KMS-11 (cell line): Measurements from ENCODE around the gene HDAC7.

Source experiments
- H2AFZ ChIP-seq: fragments of 200-600 bp; sonication (generic); 2 replicates; pipeline ENCODE4 v1.6.1; 2016; ENCODE audit warnings: antibody characterized with exemption, mixed run types, low read depth
- H3K27ac ChIP-seq: fragments of 200-600 bp; sonication (generic); 2 replicates; pipeline ENCODE4 v1.6.1; 2016; ENCODE audit warnings: mild to moderate bottlenecking, mixed run types
- H3K27me3 ChIP-seq: fragments of 200-600 bp; sonication (generic); 2 replicates; pipeline ENCODE4 v1.6.1; 2017; ENCODE audit warnings: mild to moderate bottlenecking, low read depth, mixed run types, moderate library complexity; ENCODE audit not compliant: insufficient read depth
- H3K36me3 ChIP-seq: fragments of 200-600 bp; sonication (generic); 2 replicates; pipeline ENCODE4 v1.6.1; 2017; ENCODE audit warnings: mild to moderate bottlenecking, mixed run types; ENCODE audit not compliant: insufficient read depth
- H3K4me1 ChIP-seq: fragments of 200-600 bp; sonication (generic); 2 replicates; pipeline ENCODE4 v1.6.1; 2016; ENCODE audit warnings: mild to moderate bottlenecking, low read depth, mixed run types; ENCODE audit not compliant: poor library complexity, severe bottlenecking
- H3K4me2 ChIP-seq: fragments of 200-600 bp; sonication (generic); 2 replicates; pipeline ENCODE4 v1.7.0; 2016; ENCODE audit warnings: mild to moderate bottlenecking, mixed run types
- H3K4me3 ChIP-seq: fragments of 200-600 bp; sonication (generic); IDR thresholded peaks from 2 replicates; pipeline ENCODE4 v1.6.1; 2017; ENCODE audit warnings: low read depth, low read length, mixed read lengths; ENCODE audit not compliant: insufficient read depth
- H3K79me2 ChIP-seq: fragments of 200-600 bp; sonication (generic); 2 replicates; pipeline ENCODE4 v1.6.1; 2016; ENCODE audit warnings: low read depth, mixed run types; ENCODE audit not compliant: insufficient read depth
- H3K9ac ChIP-seq: fragments of 200-600 bp; sonication (generic); 2 replicates; pipeline ENCODE4 v1.6.1; 2016; ENCODE audit warnings: mild to moderate bottlenecking, mixed run types
- H4K20me1 ChIP-seq: fragments of 200-600 bp; sonication (generic); 2 replicates; pipeline ENCODE4 v1.6.1; 2016; ENCODE audit warnings: mild to moderate bottlenecking, mixed run types; ENCODE audit not compliant: insufficient read depth
- TF ChIP-seq, protein P1 (sequence below): fragments of 200-600 bp; sonication (generic); conservative IDR thresholded peaks from 2 replicates; pipeline ENCODE4 v1.6.1; 2017; ENCODE audit warnings: low read depth, mild to moderate bottlenecking, antibody characterized with exemption, low read length, moderate library complexity, mixed read lengths

HDAC7 gene

DNA sequence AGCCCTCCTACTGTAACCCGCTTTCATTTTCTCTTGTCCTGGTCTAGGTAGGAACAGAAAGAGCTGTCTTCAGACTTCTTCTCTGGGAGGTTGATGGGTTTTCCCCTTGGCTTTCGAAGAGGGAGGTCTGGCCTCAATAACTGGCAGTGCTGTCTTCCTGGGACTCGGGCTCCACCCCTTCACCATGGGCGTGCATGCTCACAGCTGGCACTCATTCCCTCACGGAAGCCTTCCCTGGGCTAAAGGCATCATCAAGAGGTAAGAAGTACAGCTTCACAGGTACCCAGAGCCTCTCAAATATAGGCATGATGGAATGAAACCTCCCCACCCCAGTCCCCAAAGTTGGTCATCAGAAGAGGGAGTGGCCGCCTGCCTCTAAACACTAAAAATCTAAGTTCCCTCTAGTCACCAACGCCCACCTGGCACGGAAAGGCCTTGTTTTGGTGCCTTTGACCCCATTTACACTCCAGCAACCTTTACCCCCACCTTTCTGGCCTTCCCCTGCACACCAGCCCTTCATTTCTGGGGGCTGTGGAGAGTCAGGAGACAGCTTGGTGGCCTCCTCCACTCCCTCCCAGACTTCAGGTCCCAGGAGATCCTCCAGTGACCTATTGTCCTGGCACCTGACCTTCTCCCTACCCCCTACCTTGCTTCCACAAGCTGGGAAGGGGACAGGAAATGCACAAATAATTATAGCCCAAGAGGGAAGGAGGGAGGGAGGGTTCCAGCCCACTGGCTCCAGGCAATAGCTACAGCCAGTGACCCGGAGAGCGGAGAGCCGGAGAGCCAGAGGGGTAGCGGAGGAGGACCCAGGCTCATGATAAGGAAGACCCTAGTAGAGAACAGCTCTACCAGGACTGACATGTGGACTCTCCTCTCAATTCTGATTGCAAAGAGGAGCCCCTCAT lies 63.8 kb downstream of the HDAC7 start:
- no peak overlapping the region for H3K4me3 ChIP-seq
- no peaks in the 10 kb centered on the region for H3K36me3 ChIP-seq
- peak overlapping the region; percentile 24; the same call in 1 of the 2 replicates for H2AFZ ChIP-seq
- H3K9ac ChIP-seq: peak overlapping the region; percentile 7; the same call in 1 of the 2 replicates
- peak overlapping the region; percentile 40 for H3K4me2 ChIP-seq
- H3K27me3 ChIP-seq: no peaks in the 10 kb centered on the region
- TF ChIP-seq, protein P1, sequence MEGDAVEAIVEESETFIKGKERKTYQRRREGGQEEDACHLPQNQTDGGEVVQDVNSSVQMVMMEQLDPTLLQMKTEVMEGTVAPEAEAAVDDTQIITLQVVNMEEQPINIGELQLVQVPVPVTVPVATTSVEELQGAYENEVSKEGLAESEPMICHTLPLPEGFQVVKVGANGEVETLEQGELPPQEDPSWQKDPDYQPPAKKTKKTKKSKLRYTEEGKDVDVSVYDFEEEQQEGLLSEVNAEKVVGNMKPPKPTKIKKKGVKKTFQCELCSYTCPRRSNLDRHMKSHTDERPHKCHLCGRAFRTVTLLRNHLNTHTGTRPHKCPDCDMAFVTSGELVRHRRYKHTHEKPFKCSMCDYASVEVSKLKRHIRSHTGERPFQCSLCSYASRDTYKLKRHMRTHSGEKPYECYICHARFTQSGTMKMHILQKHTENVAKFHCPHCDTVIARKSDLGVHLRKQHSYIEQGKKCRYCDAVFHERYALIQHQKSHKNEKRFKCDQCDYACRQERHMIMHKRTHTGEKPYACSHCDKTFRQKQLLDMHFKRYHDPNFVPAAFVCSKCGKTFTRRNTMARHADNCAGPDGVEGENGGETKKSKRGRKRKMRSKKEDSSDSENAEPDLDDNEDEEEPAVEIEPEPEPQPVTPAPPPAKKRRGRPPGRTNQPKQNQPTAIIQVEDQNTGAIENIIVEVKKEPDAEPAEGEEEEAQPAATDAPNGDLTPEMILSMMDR: no peak
- peaks cover 75% of the 10 kb centered on the region for H3K4me1 ChIP-seq
- H3K27ac ChIP-seq: peak overlapping the region; percentile 71
- H4K20me1 ChIP-seq: no peaks in the 10 kb centered on the region
- no peaks in the 10 kb centered on the region for H3K79me2 ChIP-seq

DNA sequence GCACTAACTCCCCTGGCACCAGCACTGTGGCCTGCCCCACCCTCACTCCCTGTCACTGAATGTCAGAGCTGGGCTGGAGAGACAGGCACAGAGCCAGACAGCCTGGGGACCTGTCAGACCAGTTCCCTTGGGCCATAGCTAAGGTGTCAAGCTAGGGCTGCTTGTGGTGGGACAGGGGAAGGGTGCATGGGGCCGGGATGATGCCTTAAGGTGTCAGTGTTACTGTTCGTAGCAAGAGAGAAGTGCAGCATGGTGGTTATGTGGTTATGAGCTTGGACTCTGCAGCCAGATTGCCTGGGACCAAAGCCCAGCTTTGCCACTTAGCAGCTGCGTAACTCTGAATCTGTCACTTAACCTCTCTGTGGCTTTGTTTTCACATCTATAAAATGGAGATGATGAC lies 64.8 kb downstream of the HDAC7 start:
- H3K79me2 ChIP-seq: no peaks in the 10 kb centered on the region
- H3K4me1 ChIP-seq: peaks cover 72% of the 10 kb centered on the region
- no peak overlapping the region for H3K4me3 ChIP-seq
- no peaks in the 10 kb centered on the region for H3K36me3 ChIP-seq
- peak overlapping the region; percentile 71 for H3K27ac ChIP-seq
- H3K9ac ChIP-seq: no peak overlapping the region; the same call in 1 of the 2 replicates
- peak overlapping the region; percentile 24; the same call in 1 of the 2 replicates for H2AFZ ChIP-seq
- TF ChIP-seq, protein P1: no peak
- H4K20me1 ChIP-seq: no peaks in the 10 kb centered on the region
- H3K27me3 ChIP-seq: no peaks in the 10 kb centered on the region
- H3K4me2 ChIP-seq: peak overlapping the region; percentile 40

DNA sequence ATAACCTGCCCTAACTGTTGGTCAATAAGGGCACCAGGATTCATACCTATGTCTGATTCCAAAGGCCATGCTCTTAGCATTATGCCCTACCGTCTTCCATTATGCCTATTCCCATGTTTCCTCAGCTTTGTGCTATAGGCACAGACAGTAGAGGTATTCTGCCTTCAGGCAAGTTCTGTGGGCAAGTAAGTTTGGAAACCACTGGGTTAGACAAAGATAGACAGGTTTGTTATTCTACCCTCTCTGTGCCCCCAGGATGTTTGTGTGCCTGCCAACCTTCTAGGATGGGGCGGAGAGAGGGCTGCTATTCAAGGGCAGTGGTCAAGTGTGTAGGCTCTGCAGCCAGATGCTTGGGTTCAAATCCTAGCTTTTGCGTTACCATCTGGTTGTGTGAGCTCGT lies 65.6 kb downstream of the HDAC7 start:
- H2AFZ ChIP-seq: peak overlapping the region; percentile 24; the same call in 1 of the 2 replicates
- H3K4me1 ChIP-seq: peaks cover 67% of the 10 kb centered on the region
- H3K36me3 ChIP-seq: no peaks in the 10 kb centered on the region
- H3K4me2 ChIP-seq: peak overlapping the region; percentile 40
- no peaks in the 10 kb centered on the region for H4K20me1 ChIP-seq
- H3K9ac ChIP-seq: peak overlapping the region; percentile 25; the same call in 1 of the 2 replicates
- H3K27ac ChIP-seq: peak overlapping the region; percentile 71
- no peak overlapping the region for H3K4me3 ChIP-seq
- no peaks in the 10 kb centered on the region for H3K79me2 ChIP-seq
- no peaks in the 10 kb centered on the region for H3K27me3 ChIP-seq
- TF ChIP-seq, protein P1: no peak

DNA sequence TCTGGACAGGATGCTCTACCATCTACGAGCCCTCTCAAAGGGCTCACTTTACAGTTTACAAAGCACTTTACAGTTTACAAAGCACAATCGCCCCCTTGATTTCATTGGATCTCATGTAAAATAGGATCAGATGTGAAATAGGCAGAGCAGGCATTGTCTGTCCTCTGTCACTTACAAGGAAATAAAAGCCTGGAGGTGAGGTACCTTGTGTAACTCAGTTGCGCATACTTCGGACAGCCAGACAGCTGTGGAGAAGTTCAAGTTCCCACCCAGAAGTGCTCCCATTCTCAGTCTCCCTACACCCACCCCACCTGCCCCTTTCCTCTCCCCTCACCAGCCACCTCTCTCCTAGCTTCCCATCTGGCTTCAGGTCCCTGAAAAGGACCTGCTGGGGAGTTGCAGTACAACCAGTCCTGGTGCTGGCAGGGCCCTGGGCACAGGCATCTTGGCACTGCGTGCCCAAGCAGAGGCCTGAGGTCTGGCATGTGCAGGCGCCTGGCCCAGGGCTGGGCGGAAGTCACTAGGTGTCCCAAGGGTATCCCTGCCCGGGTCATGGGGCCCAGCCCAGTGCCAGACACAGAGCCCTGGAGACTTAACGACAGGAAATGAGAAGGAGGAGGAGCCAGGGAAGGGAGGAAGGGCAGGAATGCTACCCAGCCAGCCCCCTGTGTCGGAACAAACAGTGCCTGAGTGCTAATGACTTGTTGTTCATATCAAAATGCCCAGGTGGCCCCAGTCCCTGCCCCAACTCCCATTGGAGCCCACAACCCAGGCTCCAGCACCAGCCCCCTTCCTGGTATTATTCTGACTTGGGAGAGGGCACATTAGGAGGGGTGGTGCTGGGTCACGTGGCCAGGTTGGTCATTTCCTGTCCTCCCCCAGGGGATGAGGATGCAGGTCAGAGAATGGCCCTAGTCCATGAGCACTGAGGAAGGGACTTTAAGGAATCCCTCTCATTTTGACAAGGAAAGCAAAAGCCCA lies 66.4 kb downstream of the HDAC7 start:
- H3K79me2 ChIP-seq: no peaks in the 10 kb centered on the region
- H3K27ac ChIP-seq: peak overlapping the region; percentile 71
- H2AFZ ChIP-seq: peak overlapping the region; percentile 13; the same call in 1 of the 2 replicates
- peak overlapping the region; percentile 40 for H3K4me2 ChIP-seq
- TF ChIP-seq, protein P1: no peak
- H3K27me3 ChIP-seq: no peaks in the 10 kb centered on the region
- no peaks in the 10 kb centered on the region for H4K20me1 ChIP-seq
- no peaks in the 10 kb centered on the region for H3K36me3 ChIP-seq
- H3K4me3 ChIP-seq: no peak overlapping the region
- H3K4me1 ChIP-seq: peaks cover 63% of the 10 kb centered on the region
- peak overlapping the region; percentile 25; the same call in 1 of the 2 replicates for H3K9ac ChIP-seq
